ENCODE results near the gene IMPDH1.

Gene IMPDH1

GRCh38 chr7:128434413-128435326 is 24.9 kb upstream of the IMPDH1 start:
- DNase-seq (ENCODE audit: low spot score): no peak

DNA sequence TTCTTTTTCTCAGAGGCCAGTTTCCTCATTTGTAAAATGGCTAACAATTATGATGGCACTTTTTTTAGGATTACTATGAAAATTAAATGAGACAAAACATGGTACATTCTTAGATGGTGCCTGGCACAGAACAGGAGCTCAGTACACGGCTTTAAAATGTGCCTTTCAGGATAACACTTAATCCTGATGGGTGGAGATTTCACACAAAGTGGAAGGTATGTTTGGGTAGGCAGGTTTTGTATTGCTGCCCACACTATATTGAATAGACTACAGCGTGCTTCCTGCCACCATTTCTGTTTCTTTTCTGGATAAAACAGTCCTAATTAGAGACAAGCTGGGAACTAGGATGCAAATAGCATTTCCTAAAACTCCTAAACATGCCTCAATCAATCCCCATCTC is 22.0 kb upstream of the IMPDH1 start:
- DNase-seq (ENCODE audit: low spot score): no peak

GRCh38 chr7:128431221-128431620 is 21.4 kb upstream of the IMPDH1 start:
- no peak for DNase-seq (ENCODE audit: low spot score)

DNA sequence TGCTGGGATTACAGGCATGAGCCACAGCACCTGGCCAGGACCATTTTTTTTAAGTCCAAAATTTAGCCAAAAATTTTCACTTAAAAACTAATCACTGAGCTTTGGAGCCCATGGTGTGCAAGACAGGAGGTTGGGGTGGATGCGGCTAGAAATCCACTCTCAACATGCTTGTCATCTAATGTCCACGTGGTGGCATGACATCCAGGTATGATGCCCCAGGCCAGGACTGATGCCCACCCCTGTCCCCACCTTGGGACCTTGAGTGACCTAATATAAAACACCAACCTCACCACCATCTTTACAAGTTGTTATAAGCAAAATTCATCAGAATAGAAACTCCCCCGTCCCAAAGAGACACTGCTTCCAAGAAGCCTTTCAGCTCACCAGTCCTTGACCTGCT is 20.4 kb upstream of the IMPDH1 start:
- no peak for DNase-seq (ENCODE audit: low spot score)

GRCh38 chr7:128427289-128427891 is 17.6 kb upstream of the IMPDH1 start:
- DNase-seq (ENCODE audit: low spot score): peak; percentile 47

GRCh38 chr7:128425850-128426249 is 16.1 kb upstream of the IMPDH1 start:
- peak; percentile 75 for DNase-seq (ENCODE audit: low spot score)

DNA sequence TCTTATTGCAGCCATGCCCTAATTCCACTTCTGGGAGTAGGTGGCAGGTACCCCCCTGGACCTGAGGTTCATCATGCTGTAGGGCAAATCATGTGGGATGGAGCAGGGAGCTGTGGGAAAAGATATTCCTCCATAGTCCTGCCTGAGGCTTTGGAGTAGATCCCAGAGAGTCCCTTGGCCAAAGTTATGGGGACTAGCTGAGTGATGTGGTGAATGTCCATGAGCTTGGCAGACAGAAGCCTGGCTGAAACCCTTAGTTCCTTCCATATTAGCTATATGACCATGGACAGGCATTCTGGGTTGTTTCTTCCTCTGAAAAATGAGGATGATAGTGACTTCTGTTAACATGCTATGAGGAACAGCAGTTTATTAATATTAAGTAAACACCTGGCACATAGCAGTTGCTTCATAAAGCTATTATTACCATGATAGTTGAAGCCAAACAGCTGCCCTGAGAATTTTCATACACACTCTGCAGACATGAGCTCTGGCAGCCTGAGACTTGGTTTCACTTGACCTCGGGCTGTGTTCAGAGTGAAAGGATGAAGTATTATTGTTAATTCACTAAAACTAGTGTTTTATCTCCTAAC is 15.0 kb upstream of the IMPDH1 start:
- no peak for DNase-seq (ENCODE audit: low spot score)

DNA sequence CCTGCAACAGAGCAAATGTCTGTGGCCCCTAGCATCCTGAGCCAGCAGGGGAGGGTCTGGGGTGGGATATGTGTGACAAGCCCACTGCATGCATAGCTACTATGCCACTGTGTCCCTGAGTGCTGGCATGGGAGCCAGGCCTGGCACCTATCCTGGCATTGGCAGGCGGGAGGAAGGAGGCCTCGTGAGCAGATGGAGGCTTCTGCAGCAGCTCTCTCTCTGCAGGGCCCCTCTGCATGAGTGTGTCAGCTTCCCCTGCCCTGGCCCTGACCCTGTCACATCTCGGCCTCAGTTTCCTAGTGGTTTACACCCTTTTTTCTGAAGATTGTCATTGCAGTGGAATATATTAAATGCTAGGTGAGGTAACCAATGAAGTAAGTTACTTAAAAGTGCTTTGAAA is 13.1 kb upstream of the IMPDH1 start:
- no peak for DNase-seq (ENCODE audit: low spot score)

DNA sequence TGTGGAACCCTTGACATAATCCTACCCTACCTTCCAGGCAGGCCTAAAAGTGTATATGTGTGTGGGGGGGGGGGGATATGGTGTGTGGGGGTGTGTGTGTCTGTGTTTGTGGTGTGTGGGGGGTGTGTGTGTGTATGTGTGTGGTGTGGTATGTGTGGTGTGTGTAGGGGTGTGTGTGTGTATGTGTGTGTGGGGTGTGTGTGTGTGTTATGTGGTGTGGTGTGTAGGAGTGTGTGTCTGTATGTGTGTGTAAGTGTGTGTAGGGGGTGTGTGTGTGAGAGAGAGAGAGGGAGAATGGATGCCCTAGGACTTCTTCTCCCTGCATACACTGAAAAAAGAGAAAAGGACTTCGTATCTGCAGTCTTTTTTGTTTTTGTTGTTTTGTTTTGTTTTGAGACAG is 12.3 kb upstream of the IMPDH1 start:
- no peak for DNase-seq (ENCODE audit: low spot score)

DNA sequence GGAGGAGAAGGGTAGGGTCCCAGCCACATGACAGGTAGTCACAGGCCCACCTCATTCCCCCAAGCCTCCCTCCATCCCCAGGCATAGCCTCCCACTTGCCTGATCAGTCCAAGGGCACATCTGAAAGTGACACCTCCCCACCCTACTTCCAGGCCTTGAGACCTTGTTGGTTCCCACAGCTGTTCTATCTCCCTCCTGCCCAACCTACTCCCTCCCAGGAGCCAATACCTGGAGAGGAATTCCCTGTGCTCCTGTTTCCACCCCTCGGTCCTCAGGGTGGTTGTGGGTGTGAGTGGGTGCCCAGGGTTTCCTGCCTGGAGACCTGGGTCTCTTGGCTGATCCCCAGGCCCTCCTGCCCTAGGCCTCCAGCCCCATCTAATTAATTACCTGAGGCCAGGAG is 11.6 kb upstream of the IMPDH1 start:
- no peak for DNase-seq (ENCODE audit: low spot score)

DNA sequence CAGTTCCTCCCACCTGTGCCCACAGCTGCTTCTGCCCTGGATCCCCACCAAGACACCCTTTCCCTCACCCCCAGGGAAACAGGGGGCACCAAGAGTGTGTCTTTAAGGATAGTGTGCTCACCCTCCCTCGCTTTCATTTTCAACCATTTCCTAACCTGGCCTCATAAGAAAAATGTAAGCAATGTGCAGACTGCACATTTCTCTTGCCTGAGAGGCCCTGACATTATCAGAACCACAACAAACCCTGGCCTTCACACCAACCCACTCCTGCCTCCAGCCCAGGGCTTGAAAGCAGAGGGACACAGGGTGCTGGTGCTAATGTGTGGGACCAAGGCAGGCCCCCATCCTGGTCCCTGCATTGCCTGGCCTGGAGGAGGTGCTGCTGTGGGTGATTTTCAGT is 11.0 kb upstream of the IMPDH1 start:
- no peak for DNase-seq (ENCODE audit: low spot score)

GRCh38 chr7:128419257-128419656 is 9.5 kb upstream of the IMPDH1 start:
- DNase-seq (ENCODE audit: low spot score): no peak

GRCh38 chr7:128417071-128417470 is 7.3 kb upstream of the IMPDH1 start:
- DNase-seq (ENCODE audit: low spot score): no peak

GRCh38 chr7:128415217-128415785 is 5.5 kb upstream of the IMPDH1 start:
- DNase-seq (ENCODE audit: low spot score): no peak

DNA sequence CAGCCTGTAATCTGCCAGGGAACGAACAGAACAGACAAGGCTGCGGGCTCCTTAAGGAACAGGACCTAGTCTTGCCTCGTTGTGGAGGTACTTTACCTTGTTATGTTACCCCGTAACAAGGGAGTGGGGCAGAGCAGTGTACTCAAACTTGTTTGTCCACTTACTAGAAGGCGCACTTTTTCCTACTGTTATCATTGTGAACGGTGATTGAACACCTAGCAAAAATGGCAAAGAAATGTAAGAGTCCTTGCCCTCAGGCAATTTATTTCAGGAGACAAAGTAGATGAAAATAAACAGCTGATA is 620 bp upstream of the IMPDH1 start:
- no peak for DNase-seq (ENCODE audit: low spot score)

DNA sequence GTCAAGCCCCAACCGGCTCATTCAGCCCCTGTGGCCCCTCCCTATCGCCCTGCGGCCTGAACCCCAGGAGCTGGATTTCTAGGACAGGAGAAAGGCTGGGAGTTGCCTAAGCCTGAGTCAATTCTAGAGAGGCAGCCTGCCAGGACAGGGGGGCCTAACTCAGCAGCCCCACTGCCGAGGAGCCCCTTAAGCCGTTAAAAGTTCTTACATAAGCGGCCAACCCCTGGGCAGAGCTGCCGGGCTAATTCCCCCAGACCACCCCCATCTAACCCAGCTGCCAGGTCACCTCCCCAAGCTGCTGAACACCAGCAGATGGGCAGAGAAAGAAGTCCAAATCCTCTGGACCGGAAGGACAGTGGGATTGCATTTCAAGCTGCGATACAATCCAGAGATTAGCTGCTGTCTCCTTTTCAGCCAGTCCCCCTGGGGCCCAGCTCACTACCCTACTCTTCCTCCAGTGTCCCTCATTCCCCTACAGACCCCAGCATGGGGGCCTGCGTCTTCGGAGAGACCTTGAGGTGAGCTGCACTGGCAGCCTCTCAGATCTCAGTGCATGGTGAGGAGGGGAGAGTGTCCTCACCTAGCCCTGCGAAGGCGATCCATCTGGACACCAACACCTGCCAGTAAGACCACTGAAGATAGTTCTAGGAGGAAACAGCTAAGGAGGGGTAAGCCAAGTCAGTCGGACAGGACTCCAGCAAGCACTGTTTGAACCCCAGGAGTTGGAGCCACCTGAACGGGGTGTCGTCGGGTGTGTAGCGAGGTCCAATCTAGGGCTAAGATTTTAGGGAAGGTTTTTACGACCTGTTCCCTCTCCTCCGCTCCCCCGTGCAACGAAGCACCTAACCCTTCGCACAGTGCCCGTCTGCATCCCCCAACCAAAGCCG is 830 bp downstream of the IMPDH1 start:
- no peak for DNase-seq (ENCODE audit: low spot score)

- no peak for DNase-seq (ENCODE audit: low spot score)
These were observed 1.8 kb downstream of the IMPDH1 start for GRCh38 chr7:128407751-128408708.

DNA sequence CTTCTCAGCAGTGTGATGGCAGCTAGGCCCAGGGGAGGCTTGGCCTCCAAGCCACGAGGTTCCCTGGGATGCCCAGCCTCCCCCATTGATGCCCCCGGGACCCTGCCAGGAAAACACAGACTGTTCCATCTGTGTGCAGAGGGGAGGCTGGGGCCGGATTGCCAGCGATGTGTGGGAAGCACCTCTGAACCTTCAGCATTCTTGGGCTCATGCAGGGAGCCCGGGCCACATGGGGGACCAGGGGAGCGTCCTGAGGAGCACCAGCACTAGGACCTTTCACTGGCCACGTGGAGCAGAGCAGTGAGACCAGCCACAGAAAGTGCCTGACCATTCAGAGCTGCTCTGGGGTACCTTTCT is 2.6 kb downstream of the IMPDH1 start:
- DNase-seq (ENCODE audit: low spot score): no peak

DNA sequence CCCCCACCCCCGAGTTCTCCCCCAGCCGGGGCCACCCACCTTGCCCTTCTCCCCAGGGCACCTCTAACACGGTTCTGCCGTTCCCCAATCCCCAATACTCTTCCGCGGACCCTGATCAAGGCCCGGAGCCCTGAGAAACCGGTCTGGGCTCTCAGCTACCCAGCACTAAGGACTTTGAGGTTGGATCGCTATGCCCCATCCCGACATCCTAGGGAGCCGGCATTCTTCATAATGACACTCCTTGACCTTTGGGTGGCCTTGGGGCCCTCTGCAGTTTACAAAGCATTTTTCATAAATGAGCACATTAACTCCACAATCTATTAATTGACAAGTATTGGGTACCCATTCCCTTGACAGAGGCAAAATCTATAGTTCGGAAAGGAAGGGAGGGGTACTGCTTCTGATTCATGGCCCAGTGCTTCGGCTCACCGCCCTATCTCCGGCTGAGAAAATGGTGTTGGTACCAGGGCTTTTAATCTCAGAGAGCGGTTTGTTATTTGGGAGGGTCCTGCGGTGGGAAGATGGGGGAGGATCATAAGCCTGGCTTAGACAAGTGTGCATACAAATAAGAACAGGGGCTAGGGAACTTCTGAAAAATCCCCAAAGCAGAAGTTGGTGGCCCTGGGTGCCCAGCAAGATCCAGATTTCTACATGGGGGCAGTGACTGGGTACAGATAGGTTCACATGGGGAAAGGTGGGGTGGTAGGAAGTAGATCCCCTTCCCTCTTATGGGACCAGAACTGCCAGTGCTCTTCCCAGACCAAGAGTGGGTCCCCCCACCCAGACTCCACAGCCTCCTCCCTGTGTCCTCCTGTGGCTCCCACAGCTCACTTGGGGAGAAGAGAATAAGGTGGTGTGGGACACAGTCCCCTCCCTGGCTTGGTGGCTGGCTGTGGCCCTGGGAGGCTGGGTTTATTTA is 3.2 kb downstream of the IMPDH1 start:
- no peak for DNase-seq (ENCODE audit: low spot score)

Data from CD4-positive, alpha-beta T cell treated with Interleukin-6 at 100 ng/mL for 8 hours (primary cell).